NCI-H2171 treated with DMSO at 0.1 percent for 48 hours (cell line): Measurements from ENCODE around the gene PCK1.

Experiments used
- DNase-seq: peaks from one replicate; lab custom pipeline; 2025; lab: John Stamatoyannopoulos, UW

PCK1 gene

DNA sequence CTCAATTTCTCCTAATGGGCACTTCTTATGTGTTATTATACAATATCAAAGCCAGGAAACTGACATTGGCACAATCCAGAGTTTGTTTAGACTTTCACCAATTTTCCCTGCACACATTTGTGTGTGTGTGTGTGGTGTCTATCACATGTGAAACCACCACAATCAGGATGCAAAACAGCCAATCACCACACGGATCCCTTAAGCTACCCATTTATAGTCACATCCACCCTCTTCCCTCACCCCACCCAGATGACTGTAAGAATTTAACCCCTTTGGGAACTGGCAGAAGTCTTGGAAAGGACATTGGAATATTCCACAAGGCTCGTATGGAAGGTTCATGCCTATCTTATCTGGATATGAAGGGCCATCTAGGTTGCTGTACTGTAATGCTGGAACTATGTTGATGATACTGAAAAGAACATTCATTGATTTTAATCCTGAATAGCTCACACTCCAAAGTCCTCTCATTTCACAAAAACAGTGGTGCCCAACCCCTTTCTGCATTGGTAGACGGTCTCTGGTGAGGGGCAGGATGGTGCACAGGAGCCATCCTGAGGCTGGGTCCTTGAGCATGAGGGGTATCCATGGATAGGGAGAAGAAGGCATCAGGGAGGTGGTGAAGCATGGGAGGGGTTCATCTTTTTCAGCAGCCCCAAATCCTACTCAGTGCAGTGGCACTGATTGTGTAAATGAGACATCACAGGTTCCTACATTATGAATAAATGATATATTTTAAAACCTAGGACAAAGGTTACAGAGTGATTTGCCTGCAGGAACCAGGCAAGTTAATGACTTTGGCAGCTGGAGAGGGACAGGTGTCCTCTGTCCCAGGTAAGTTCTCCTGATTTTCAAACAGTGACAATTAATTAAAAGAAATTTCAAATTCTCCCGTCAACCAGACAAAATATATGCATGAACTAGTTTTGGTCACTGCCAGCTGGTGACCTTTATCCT, 23.9 kb upstream of the PCK1 start:
- no peak for DNase-seq

DNA sequence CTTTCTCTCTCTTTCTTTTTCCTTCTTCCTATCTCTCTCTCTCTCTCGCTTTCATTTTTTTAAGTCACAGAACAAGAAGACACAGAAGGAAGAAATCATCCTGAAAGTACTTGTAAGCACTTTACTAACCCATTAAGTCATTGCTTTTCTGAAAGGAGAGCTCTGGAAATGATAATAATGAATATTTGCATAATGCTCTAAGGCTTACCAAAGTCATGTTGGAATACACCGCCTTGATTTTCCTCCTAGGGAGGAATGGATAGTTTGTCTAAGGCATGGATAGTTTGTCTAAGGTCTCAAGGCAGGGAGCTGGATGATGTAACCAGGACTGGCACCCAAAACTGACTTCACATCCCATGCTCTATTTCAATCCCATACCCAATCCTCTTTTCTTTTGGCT, 23.1 kb upstream of the PCK1 start:
- no peak for DNase-seq

DNA sequence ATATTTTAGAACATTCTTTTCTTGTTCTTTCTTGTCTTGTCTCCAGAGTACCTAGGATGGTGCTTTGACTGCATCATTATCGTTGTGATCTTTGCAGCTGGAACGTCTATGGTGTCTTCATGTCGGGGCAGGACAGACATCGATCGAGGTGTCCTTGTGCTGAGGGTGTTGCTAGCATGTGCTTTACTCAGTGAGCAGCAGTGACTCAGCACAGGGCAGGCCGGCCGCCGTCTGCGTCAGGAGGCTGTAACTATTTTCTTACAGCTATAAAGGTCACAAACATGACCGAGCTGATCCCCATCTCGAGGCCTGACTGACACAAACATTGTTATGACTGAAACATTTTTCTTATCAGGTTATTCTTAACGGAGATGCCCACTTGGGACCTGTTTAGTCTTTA, 21.0 kb upstream of the PCK1 start:
- DNase-seq = no peak

DNA sequence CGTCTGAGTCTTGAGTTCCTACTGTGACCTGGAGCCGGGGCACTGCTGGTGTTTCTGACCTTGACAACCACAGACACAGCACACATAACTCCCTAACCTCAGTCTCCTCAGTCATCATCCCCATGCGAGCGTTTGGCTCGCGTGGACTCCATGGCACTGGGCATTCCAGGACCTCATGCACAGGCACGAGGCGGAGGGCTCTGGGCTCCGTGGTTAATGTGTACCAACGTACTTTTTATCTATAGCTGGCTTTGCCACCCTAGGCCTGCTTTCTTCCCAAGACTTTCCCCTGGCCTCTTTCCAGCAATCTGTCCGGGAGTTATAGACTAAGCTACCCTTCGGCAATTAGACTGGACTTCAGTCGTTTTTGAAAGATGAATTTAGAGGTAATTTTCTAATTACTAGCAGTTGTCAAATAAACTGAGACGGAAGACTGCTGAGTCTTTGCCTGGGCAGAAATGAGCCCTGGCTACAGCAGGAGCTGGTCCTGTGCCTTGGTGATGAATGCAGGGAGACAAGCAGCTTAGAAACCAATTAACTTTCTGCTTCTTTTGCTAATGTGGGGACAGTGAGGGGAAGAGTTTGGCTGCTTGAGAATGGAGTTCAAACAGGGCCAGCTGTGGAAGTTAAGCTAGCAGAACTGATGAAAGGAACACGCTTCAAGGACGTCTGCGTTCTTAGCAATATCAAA, 19.9 kb upstream of the PCK1 start:
- no peak for DNase-seq

DNA sequence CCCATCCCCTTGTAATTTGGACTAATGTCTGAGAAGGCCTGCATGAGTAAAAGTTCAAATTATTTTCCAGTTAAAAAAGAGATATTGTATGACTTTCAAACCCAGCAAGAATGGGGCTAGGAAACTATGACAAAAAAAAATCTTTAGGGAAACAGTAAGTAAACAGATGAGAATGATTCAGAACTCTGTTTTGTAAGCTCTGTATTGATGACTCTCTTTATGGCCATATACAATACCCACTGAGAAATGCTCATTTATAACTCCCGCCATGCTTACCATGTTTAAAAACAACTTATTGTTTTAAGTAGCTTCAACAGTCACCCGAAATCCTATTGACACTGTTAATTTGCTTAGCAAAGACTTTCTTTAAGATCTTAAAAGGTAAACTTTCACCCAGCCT, 17.2 kb upstream of the PCK1 start:
- DNase-seq = no peak

DNA sequence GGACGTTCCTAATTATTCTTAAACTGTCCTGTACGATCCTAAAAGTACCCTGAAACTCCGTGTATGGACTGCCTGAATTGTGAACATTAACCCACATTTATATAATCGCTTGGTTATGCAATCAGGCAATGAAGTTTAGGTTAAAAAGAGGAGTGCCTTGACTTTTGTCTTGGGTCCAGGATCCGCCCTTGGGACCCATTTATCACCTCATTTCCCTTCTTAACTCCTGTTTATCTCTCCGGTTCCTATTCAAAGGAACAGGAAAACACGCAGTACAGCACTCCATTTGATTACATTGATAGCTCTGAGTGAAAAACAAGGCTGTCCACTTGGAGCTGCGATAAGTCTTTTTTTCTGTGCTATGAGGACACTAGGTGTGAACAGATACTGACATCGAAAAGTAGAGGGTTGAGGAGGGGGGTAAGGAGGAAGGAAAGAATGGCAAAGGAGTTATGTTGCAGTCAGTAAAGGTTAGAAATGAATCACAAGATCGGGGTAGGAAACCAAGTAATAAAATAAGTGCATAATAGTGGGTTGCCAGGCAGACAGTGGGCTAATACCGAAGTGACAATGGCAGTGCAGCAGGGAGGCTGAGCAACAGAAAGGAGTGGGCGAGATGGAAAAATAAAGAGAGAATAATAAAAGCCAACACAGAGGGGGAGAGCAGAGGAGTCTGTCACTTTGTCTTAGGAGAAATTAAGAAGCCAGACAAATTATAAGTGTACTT, 15.9 kb upstream of the PCK1 start:
- no peak for DNase-seq

DNA sequence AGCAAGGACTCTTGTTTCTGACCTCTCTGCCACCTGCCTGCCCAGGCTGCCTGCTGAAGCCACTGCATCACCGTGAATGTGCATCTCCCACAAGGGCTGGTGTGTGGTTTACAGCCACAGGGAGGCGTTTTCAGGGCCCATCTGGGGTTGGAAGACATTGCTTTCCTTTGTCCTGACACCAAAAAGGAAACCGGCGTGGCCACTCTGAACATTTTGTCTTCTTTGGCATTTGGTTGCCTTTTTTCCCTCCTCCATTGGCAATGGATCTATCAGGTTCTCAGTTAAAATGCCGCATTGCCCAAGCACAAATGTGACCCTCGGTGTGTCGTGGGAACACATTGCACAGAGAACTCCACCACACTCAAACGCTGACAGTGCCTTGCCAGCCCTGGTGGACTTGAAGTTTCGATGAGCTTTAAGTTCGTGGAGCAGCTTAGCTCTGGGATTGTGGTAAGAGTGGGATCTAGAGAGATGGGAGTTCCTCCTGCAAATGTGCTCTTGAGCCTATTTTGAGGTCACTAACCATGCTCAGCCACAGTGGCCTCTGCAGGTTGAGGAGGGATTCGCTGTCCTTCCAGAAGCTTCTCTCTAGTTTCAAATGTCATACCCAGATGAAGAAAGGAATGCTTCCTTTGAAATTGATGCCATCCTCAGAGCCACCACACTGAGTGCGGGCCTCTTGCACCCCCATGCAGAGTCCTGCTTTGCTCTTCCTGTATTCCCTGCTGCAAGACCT, 14.8 kb upstream of the PCK1 start:
- no peak for DNase-seq

DNA sequence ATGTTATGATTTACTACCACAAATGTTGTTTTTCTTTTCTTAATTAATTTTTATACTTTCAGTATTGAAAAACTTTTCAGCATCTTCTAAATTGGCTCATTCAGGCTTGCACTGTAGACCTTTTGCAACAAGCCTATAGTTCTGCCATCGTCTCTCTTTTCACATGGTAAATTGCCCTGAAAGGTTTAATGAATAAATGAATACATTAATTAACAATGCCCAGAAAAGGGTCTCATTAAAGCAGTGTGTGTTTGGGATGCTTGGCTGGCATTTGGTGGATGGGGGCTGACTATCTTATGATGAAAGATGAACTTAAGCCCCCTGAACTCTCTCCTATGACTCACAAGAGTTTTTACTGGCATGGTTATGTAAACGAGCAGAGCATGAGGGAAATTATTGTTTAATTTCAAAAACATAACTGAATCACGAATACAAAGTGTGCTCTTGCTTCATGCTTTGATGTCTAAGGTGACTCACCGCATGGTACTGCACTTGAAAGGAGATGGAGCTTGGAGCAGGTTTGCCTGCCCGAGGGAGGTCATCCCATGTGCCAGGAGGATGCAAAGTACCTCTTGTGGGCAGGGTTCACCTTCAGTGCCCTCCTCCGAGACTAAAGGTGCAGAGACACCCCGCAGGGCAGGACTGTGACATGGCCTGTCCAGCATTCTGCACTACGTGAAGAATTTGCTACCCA, 13.8 kb upstream of the PCK1 start:
- DNase-seq = no peak

DNA sequence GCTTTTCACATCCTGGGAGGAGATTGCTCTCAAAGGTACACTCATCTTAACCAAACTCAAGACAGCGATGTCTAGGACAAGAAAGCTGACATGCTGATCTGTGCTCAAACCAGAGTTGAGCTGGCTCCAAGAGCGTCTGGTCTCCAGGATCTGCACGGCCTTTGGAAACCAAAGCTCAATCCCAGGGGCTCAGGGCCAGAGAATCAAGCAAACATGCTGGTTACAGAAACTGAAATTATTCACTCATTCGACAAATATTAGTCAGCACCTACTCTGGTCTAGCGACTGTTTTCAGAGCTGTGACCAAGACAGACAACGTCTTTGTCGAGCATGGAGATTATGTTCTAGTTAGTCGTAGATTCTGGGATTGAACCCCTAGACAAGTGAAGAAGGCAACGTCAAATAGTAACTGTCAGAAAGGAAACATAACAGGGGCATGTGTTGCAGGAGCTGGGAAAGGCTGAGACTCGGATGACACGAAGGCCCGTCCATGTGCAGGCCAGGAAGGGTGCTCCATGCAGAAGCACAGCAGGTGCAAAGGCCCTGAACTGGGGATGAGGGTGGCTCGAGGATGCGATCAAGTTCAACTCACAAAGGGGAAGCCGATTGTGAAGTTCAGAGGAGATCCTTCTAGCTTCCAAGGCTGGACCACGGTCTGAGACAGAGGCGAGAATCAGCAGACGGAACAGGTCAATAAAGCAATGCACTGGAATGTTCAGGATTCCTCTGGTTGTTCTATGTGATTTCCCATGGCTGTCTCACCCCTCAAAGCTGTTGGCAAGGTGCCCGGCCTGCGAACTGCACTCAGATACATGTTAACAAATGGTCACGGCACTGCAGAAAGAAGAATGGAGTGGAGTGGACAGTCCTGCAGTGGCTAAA, 12.5 kb upstream of the PCK1 start:
- DNase-seq = no peak

DNA sequence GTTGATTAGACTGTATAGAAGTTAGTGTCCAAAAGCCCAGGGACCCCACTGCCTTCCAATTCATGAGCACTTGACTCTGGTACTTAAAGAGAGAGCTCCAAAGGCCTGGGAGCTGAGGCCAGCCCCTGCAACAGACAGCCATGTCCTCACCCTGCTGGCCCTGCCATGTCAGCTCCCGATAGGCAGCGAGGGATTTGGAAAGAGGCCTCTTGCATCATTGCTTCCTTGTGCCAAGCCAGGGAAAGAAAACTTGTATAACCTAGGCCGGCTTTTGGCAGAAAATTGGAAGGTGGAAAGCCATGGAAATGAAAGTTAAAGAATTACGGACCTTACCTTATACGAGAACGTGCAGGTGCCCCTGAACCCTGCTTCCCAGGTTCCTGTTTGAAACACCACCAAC, 8.4 kb upstream of the PCK1 start:
- DNase-seq = no peak

DNA sequence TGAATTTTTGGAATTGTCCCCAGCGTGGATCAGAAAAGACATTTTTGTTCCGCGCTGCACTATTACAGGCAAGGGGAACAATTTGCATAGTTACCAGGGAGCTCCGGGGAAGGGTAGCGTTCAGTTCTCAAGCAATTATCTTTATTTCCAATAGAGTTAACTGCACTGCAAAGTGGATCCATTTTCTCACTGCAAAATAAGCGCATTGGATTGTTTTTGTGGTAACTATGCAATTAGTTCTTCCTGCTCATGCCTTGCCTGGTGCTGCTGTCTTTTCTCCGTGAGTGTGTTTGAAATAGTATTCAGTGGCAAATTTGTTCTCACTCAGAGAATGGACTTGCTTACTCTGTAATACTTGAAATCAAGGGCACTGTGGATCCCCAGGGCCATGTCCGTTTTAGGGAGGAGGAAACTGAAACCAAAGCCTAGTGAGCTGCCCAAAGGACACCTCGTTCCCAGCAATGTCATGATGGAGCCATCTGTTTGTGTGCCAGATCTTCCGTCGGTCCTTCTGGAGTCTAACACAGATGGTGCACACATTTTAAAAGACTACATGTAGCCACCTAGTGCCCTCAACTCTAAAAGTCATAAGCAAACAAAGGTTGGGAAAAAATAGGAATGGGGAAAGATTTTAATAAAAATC, 7.4 kb upstream of the PCK1 start:
- DNase-seq = no peak

DNA sequence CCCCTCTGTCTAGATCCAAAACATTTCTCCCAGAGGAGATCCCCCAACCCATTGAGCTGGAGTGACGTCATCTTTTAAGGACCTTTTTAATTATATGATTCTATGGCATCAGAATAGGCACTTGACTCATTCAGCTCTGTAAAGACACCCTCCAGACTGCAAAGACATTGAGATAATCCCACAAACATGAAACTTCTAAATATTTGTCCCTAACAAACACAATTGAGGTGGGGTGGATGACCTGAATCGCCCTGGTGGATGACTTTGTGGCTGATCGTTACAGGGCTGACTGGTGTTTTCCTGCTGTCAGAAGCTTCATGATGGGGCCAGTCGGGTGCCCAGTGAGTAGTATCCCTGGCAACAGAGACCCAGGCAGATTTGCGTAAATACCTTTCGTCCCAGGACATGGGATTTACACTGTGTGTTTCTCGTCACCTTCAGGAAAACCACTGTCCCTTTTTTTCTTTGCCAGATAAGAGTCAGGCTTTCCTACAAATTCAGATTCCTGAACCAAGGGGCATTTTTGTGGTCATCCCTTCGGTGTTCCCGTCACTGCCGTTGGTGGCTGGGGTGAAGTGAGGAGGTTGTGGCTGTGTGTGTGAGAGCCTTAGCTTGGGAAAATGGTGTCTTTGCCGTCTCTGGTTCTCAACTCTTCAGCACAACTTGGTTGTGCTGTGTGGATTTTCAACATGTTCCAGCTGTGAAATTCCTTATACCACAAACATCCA, 5.3 kb upstream of the PCK1 start:
- no peak for DNase-seq

DNA sequence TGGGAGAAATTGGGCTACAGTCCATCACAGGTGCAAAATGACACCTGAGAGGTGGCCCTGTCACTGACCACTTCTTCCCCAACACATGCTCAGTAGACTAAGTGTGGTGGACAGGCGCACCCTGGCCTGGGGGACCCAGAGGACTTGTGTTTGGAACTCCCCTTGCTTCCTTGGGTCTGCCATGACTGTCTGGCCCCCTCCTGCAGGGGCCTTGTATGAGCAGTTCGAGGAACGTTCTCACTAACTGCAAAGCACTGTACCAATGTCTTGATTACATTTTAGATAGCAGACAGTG, 4.0 kb upstream of the PCK1 start:
- no peak for DNase-seq

DNA sequence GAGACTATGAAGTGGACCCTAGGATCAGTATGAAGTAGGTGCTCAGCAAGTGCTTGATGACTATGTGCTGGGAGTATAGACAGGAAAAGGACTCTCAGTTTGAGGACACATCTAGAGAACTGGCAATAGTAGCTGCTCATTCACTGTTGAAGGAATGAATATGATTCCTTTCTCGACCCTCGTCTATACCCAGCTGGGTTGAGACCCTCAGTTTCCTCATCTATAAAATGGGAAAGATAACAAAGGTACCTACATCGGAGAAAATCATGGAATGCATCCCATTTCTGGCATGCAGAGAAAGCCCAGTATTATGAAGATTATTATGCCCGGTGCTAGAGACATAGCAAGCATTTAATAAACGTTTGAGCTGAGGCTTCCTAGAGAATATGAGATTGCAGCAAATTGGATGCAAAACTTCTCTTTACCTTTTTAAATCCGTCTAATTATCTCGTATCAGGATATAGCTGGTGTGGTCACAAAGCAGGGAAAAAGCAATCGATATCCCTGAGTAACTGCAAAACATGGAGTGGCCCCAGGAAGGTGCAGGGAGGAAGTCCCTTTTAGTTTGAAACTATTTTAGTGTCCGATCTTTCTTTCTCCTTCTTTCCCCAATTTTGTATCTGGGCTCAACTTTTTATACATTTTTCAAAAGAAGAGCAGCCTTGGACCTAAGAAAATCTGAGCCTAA, 2.8 kb upstream of the PCK1 start:
- DNase-seq = no peak

DNA sequence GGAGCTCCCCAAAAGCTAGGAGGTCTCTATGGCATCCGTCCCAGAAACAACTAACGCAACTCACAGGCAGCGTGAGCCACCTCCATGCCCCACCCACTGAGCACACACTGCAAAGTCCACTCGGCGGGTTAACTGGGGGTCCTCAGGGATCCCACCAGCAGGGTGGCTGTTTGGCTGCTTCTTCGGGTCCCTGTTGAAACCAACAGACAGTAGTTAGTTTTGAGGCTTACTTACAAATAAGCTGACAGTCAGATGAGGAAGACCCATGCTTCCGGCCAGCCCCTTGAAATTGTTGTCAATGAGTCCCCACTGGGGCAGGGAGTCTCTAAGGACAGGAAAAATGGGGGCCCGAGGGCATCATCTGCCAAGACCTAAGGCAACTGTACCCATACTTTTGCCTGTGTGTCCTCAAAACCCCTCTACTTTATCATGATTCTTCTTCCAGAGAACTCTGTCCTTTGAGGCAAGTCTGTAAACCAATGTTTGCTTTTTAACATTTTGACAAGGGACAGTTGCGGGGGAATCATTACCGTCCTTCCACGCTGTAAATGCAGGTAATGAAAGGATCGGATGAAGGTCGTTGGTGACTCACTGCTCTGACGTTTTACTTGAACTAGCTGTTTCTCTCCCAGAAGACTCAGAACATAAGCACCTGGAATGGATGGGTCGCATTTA, 2.2 kb upstream of the PCK1 start:
- DNase-seq = no peak

DNA sequence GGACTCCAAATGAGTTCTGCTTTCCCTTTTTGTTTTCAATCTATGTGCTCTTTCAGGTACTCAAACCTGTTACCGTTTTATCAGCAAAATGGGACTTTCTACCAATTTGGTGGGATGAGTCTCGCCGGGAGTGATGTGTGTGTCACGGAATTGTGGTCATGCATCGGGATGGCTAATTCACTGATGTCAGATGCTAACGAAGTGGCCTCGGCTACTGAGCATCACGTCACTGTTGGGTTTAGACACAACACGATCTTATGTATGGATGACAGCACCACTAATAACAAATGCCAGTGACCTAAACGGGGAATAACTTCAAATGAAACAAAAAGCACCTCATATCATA, 1.6 kb upstream of the PCK1 start:
- no peak for DNase-seq

DNA sequence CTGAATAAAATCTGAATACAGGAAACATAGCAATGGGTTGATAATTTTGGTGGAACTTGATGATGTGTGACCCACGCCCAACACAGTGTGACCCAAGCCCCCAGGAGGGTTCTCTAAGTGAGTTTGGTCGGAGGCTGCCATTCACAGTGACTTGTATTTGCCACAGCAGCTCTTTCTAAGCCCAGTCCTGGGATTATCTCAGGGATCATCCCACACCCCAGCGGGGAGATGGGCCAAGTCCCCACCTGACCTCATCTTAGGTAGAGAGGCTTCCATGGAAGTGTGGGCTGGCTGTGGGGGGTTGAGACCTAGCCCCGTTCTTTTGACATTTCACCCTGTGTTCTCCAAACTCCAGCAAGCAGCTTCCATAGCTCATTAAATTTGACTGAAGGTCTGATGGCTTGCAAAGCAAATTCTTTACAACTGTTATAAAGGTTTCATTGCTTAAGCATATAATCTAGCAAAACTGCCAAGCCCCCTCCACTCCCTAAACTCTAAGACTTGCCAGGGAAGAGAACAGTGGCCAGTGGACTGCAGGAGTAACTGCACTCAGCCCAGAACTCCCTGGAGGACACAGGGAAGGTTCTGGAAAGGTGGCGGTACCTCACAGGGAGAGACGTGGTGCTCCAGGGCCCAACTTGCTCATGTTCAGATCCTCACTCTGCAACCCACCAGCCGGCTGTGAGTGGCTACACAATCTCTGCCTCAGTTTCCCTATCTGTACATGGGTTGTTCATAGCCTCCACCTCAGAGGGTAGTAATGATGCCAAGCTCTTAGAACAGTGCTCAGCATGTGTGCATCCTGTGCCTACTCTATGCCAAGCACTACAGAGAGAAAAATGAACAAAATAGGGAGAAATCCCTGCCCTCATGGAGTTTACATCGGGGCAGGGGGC, 1.0 kb upstream of the PCK1 start:
- no peak for DNase-seq
